ENCODE data around the gene EXD3. TPM values are rescaled to one million over a fixed set of nuclear protein-coding genes. Genes with fewer than 3 reads are reported as not detected.

The EXD3 gene
- total RNA-seq, 1 donor from 2014 or later: 24.5 TPM

GRCh38 chr9:137417161-137418021 is 5.6 kb downstream of the EXD3 start:
- Mint-ChIP-seq H3K4me1 (ENCODE audit: low read depth, unreplicated experiment) (peaks cover 8% of the 10 kb centered on the region), H3K9me3 (ENCODE audit: unreplicated experiment) (peaks cover 5% of the 10 kb centered on the region), H3K27ac (ENCODE audit: unreplicated experiment) (no peak overlapping the region), H3K27me3 (ENCODE audit: unreplicated experiment) (peaks cover 3% of the 10 kb centered on the region), H3K36me3 (ENCODE audit: unreplicated experiment) (no peaks in the 10 kb centered on the region), H3K4me3 (ENCODE audit: unreplicated experiment) (no peak overlapping the region)
- TF ChIP-seq CTCF (IDR thresholded peaks at IDR 0.05; ENCODE audit: partially characterized antibody, unreplicated experiment): no peak
- no peak for DNase-seq

DNA sequence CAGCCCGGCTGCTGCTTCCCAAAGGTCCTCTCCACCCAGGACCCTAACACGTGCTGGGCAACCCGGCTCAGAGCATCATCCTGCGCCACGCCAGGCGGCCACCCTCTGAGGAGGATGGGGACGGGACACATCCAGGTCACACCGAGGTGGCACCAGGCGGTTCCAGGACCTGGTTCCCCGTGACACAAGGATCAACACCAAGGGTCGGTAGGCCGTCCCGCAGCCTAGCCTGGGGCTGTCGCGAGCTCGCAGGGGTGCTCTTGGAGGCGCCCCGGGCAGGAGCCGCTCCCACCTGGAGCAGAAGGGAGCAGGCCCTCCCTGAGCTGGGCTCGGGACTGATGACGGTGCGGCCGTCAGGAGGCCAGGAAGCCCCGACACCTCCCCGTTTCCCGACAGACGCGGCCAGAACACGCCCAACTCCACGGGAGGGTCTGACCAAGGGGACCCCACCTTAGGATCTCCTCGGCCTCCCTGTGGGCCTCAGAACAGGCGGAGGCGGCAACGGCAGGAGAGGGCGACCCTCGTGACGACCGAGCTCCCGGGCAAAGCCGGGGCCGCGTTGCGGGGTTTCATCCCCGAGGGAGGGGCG is 6.3 kb downstream of the EXD3 start:
- Mint-ChIP-seq H3K4me3 (ENCODE audit: unreplicated experiment) (no peak overlapping the region), H3K27ac (ENCODE audit: unreplicated experiment) (no peak overlapping the region), H3K4me1 (ENCODE audit: low read depth, unreplicated experiment) (peaks cover 5% of the 10 kb centered on the region), H3K9me3 (ENCODE audit: unreplicated experiment) (no peaks in the 10 kb centered on the region), H3K27me3 (ENCODE audit: unreplicated experiment) (no peaks in the 10 kb centered on the region), H3K36me3 (ENCODE audit: unreplicated experiment) (no peaks in the 10 kb centered on the region)
- no peak for DNase-seq
- TF ChIP-seq CTCF (IDR thresholded peaks at IDR 0.05; ENCODE audit: partially characterized antibody, unreplicated experiment): no peak

DNA sequence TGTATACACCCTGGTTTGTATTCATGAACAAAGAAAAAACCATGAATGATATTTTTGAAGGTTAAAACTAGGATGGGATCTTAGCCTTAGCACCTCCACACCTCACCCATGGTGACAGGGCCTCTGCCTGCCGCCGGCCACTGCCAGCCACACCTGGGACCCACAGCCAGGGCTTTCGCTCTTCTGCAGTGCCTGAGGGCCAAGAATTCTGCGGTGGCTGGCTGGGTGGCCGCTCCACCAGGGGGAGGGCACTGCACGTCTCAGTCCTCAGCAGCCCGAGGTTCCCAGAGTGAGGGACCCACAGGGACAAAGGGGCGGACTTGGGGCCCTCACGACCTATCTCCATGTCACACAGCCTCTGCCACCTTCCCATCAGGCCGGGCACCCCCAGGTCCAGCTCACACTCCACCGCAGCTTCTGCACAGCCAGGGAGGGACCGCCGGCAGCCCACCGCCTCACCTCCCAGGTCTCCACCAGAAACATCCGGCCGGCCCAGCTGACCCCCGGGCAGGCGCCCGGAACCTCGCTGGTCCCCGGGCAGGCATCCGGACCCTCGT is 6.9 kb downstream of the EXD3 start:
- H3K27ac Mint-ChIP-seq (ENCODE audit: unreplicated experiment): no peak overlapping the region

GRCh38 chr9:137415451-137415850 is 7.5 kb downstream of the EXD3 start:
- Mint-ChIP-seq H3K4me3 (ENCODE audit: unreplicated experiment) (no peak overlapping the region), H3K4me1 (ENCODE audit: low read depth, unreplicated experiment) (peaks cover 5% of the 10 kb centered on the region), H3K27me3 (ENCODE audit: unreplicated experiment) (no peaks in the 10 kb centered on the region), H3K27ac (ENCODE audit: unreplicated experiment) (no peak overlapping the region), H3K9me3 (ENCODE audit: unreplicated experiment) (no peaks in the 10 kb centered on the region), H3K36me3 (ENCODE audit: unreplicated experiment) (no peaks in the 10 kb centered on the region)
- no peak for TF ChIP-seq CTCF (IDR thresholded peaks at IDR 0.05; ENCODE audit: partially characterized antibody, unreplicated experiment)
- DNase-seq: no peak

More for the DNA sequence above, 6.9 kb downstream of the EXD3 start:
- Mint-ChIP-seq H3K4me3 (ENCODE audit: unreplicated experiment) (no peak overlapping the region), H3K4me1 (ENCODE audit: low read depth, unreplicated experiment) (peaks cover 5% of the 10 kb centered on the region), H3K27me3 (ENCODE audit: unreplicated experiment) (no peaks in the 10 kb centered on the region), H3K9me3 (ENCODE audit: unreplicated experiment) (no peaks in the 10 kb centered on the region), H3K36me3 (ENCODE audit: unreplicated experiment) (no peaks in the 10 kb centered on the region)
- no peak for TF ChIP-seq CTCF (IDR thresholded peaks at IDR 0.05; ENCODE audit: partially characterized antibody, unreplicated experiment)
- DNase-seq: no peak

GRCh38 chr9:137412431-137412830 is 10.5 kb downstream of the EXD3 start:
- H3K27ac Mint-ChIP-seq (ENCODE audit: unreplicated experiment): no peak overlapping the region
- no peaks in the 10 kb centered on the region for H3K9me3 Mint-ChIP-seq (ENCODE audit: unreplicated experiment)
- H3K36me3 Mint-ChIP-seq (ENCODE audit: unreplicated experiment): no peaks in the 10 kb centered on the region
- no peak overlapping the region for H3K4me3 Mint-ChIP-seq (ENCODE audit: unreplicated experiment)
- H3K27me3 Mint-ChIP-seq (ENCODE audit: unreplicated experiment): no peaks in the 10 kb centered on the region
- no peak for DNase-seq
- TF ChIP-seq CTCF (IDR thresholded peaks at IDR 0.05; ENCODE audit: partially characterized antibody, unreplicated experiment): no peak
- peaks cover 5% of the 10 kb centered on the region for H3K4me1 Mint-ChIP-seq (ENCODE audit: low read depth, unreplicated experiment)

Data from glutamatergic neuron (in vitro differentiated cells).